K562 (cell line): ENCODE results near the gene R3HDM2. TPM values are rescaled to one million over a fixed set of nuclear protein-coding genes. Genes with fewer than 3 reads are reported as not detected.

ENCODE experiments used
- HDAC2 ChIP-seq: fragments of 450-650 bp; IDR thresholded peaks from 2 replicates; pipeline ENCODE4 v1.6.1; 2016; ENCODE audit warnings: mild to moderate bottlenecking
- POLR2AphosphoS5 ChIP-seq: IDR thresholded peaks from 2 replicates; pipeline ENCODE4 v1.6.1; 2011; ENCODE audit warnings: mild to moderate bottlenecking, low read depth, low read length, moderate library complexity; ENCODE audit not compliant: control insufficient read depth, insufficient read depth
- TEAD4 ChIP-seq, 2 experiments: sonication (generic) in 1 of 2; formaldehyde crosslinking in 1 of 2; IDR thresholded peaks; 2 replicates each; pipeline versions ENCODE4 v1.6.1 to v1.8.0; 2012 to 2022; ENCODE audit warnings: borderline replicate concordance in 1 of 2, inconsistent platforms in 1 of 2, low read length in 1 of 2, mild to moderate bottlenecking in 1 of 2, missing genetic modification reagents in 1 of 2
- XRCC5 ChIP-seq: fragments of 200-400 bp; formaldehyde crosslinking; IDR thresholded peaks from 2 replicates; pipeline ENCODE4 v1.6.1; 2017; ENCODE audit warnings: low read depth, mild to moderate bottlenecking, low read length
- ZNF184 ChIP-seq: sonication (generic); formaldehyde crosslinking; IDR thresholded peaks from 2 replicates; pipeline ENCODE4 v1.5.0; 2020; ENCODE audit warnings: missing genetic modification reagents
- polyA plus RNA-seq, 8 experiments: library from polyadenylated mRNA; depleted of rRNA in 4 of 8; stranded (reverse) in 5 of 8; unstranded in 3 of 8; fragments of >200 nt; fragmentation: Nextera tagmentation in 2 of 8; fragmentation: Illumina TruSeq in 1 of 8; extraction: Ambion mirVana in 2 of 8; extraction: Trizol in 1 of 8; gene quantifications; 2 replicates each; pipeline versions ENCODE4 v1.2.1 to v1.2.3, GENCODE V29; 2011 to 2014; ENCODE audit warnings: inconsistent platforms in 1 of 8, missing spikeins in 1 of 8
- total RNA-seq, 7 experiments: library from RNA; depleted of rRNA in 6 of 7; stranded (reverse); fragments of >200 nt in 6 of 7; fragmentation: Illumina TruSeq in 2 of 7; extraction: Trizol in 2 of 7; gene quantifications; 2 replicates each; pipeline versions ENCODE4 v1.2.1 to v1.2.3, GENCODE V29; 2011 to 2021; ENCODE audit warnings: low replicate concordance in 1 of 7
- TF ChIP-seq, protein P1 (sequence below), 2 experiments: IDR thresholded peaks; 2 replicates each; pipeline ENCODE4 v1.6.1; 2012; ENCODE audit warnings: improper control_type of control experiment in 2 of 2, low read depth in 2 of 2, low read length in 2 of 2, borderline replicate concordance in 1 of 2
- TF ChIP-seq, protein P2 (sequence below): fragments of 450-650 bp; conservative IDR thresholded peaks from 2 replicates; pipeline ENCODE4 v1.6.1; 2016; ENCODE audit warnings: missing genetic modification characterization, low read depth, mild to moderate bottlenecking, missing compliant biosample characterization, moderate library complexity
- TF ChIP-seq, protein P3 (sequence below): sonication (generic); formaldehyde crosslinking; IDR thresholded peaks from 2 replicates; pipeline ENCODE4 v1.8.1; 2023; ENCODE audit warnings: mild to moderate bottlenecking, missing genetic modification reagents
- TF ChIP-seq, protein P4 (sequence below): fragments of 450-650 bp; formaldehyde crosslinking; IDR thresholded peaks from 2 replicates; pipeline ENCODE4 v1.4.0; 2020; ENCODE audit warnings: mild to moderate bottlenecking, mixed read lengths
- TF ChIP-seq, protein P5 (sequence below), 2 experiments: fragments of 450-650 bp in 1 of 2; IDR thresholded peaks; 2 replicates each; pipeline ENCODE4 v1.6.1; 2011 to 2017; ENCODE audit warnings: low read depth in 2 of 2, antibody characterized with exemption in 1 of 2, borderline replicate concordance in 1 of 2, low read length in 1 of 2, mild to moderate bottlenecking in 1 of 2, mixed read lengths in 1 of 2; ENCODE audit not compliant: control insufficient read depth in 1 of 2

Gene R3HDM2
- total and polyA plus RNA-seq, 9 of the 15 experiments (the other 6 are each of a cell fraction or from before 2014, with no cell fraction given): 3.3 to 18.8 (median 9.0) TPM

DNA sequence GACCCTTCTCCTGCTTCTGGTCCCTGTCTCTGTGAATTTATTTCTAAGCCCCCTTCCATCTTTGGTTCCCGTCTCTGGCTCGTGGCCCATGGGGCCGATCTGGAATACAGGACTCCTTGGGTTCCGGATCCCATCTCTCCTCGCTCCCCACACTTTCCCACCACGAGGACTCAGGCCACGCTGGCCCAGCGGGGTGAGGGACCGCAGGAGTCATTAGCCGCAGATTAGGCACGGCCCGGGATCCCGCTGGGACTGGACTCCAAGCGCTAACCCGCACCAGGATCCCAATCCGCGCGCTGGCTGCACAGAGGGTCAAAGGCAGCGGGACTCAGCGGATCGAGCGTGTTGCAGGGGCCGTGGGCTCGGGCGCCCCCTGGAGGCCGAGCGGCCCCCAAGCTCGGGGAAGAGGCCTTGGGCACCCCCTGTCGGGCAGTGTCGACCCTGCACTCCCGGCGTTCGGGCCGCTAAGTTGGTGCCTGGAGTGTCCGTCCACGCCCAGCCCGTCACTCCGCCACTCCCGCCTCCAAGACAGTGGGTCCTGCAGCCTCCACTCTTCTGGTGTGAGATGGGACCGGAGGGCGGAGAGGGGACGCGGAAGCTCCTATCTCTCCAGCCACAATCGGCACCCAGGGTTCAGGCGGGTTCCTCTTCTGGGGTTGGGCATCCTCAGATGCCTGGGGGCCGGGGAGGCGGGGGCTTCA is 191.8 kb downstream of the R3HDM2 start (continued):
- TF ChIP-seq, protein P1, sequence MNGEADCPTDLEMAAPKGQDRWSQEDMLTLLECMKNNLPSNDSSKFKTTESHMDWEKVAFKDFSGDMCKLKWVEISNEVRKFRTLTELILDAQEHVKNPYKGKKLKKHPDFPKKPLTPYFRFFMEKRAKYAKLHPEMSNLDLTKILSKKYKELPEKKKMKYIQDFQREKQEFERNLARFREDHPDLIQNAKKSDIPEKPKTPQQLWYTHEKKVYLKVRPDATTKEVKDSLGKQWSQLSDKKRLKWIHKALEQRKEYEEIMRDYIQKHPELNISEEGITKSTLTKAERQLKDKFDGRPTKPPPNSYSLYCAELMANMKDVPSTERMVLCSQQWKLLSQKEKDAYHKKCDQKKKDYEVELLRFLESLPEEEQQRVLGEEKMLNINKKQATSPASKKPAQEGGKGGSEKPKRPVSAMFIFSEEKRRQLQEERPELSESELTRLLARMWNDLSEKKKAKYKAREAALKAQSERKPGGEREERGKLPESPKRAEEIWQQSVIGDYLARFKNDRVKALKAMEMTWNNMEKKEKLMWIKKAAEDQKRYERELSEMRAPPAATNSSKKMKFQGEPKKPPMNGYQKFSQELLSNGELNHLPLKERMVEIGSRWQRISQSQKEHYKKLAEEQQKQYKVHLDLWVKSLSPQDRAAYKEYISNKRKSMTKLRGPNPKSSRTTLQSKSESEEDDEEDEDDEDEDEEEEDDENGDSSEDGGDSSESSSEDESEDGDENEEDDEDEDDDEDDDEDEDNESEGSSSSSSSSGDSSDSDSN (IDR thresholded peaks at IDR 0.05; ENCODE audit: borderline replicate concordance in 1 of 2, low read depth in 2 of 2, low read length in 2 of 2): peak; percentile 32 to 80; a peak in 2 of 4 replicates
- no peak for TF ChIP-seq HDAC2
- TF ChIP-seq XRCC5: peak; percentile 98
- TF ChIP-seq, protein P2, sequence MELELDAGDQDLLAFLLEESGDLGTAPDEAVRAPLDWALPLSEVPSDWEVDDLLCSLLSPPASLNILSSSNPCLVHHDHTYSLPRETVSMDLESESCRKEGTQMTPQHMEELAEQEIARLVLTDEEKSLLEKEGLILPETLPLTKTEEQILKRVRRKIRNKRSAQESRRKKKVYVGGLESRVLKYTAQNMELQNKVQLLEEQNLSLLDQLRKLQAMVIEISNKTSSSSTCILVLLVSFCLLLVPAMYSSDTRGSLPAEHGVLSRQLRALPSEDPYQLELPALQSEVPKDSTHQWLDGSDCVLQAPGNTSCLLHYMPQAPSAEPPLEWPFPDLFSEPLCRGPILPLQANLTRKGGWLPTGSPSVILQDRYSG: no peak
- TF ChIP-seq, protein P3, sequence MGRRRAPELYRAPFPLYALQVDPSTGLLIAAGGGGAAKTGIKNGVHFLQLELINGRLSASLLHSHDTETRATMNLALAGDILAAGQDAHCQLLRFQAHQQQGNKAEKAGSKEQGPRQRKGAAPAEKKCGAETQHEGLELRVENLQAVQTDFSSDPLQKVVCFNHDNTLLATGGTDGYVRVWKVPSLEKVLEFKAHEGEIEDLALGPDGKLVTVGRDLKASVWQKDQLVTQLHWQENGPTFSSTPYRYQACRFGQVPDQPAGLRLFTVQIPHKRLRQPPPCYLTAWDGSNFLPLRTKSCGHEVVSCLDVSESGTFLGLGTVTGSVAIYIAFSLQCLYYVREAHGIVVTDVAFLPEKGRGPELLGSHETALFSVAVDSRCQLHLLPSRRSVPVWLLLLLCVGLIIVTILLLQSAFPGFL (CRISPR knock-in tag): no peak
- TF ChIP-seq TEAD4 (IDR thresholded peaks at IDR 0.05; ENCODE audit: low read length): no peak; the same call in 1 of the 2 replicates
- 0 out of 2 replicates have a peak, but pooled peaks have one; percentile 26 for TF ChIP-seq TEAD4 (CRISPR knock-in tag; IDR thresholded peaks at IDR 0.05; ENCODE audit: borderline replicate concordance)
- TF ChIP-seq, protein P4, sequence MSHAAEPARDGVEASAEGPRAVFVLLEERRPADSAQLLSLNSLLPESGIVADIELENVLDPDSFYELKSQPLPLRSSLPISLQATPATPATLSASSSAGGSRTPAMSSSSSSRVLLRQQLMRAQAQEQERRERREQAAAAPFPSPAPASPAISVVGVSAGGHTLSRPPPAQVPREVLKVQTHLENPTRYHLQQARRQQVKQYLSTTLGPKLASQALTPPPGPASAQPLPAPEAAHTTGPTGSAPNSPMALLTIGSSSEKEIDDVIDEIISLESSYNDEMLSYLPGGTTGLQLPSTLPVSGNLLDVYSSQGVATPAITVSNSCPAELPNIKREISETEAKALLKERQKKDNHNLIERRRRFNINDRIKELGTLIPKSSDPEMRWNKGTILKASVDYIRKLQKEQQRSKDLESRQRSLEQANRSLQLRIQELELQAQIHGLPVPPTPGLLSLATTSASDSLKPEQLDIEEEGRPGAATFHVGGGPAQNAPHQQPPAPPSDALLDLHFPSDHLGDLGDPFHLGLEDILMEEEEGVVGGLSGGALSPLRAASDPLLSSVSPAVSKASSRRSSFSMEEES: no peak
- no peak for TF ChIP-seq ZNF184
- TF ChIP-seq, protein P5, sequence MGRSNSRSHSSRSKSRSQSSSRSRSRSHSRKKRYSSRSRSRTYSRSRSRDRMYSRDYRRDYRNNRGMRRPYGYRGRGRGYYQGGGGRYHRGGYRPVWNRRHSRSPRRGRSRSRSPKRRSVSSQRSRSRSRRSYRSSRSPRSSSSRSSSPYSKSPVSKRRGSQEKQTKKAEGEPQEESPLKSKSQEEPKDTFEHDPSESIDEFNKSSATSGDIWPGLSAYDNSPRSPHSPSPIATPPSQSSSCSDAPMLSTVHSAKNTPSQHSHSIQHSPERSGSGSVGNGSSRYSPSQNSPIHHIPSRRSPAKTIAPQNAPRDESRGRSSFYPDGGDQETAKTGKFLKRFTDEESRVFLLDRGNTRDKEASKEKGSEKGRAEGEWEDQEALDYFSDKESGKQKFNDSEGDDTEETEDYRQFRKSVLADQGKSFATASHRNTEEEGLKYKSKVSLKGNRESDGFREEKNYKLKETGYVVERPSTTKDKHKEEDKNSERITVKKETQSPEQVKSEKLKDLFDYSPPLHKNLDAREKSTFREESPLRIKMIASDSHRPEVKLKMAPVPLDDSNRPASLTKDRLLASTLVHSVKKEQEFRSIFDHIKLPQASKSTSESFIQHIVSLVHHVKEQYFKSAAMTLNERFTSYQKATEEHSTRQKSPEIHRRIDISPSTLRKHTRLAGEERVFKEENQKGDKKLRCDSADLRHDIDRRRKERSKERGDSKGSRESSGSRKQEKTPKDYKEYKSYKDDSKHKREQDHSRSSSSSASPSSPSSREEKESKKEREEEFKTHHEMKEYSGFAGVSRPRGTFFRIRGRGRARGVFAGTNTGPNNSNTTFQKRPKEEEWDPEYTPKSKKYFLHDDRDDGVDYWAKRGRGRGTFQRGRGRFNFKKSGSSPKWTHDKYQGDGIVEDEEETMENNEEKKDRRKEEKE (IDR thresholded peaks at IDR 0.05; ENCODE audit: borderline replicate concordance in 1 of 2, control insufficient read depth in 1 of 2, low read depth in 2 of 2, low read length in 1 of 2): no peak
- TF ChIP-seq POLR2AphosphoS5: no peak
